ENCODE results near the gene LAG3. TPM values are rescaled to one million over a fixed set of nuclear protein-coding genes. Genes with fewer than 3 reads are reported as not detected.
"Not testable (repeated sequence)": the region's sequence is repeated elsewhere in the genome, so short reads cannot be mapped to it uniquely, and the experiment has no call there.

LAG3 gene
- total RNA-seq, 1 donor from 2014 or later, result 7.3 TPM

- no peak for DNase-seq
- no peaks in the 10 kb centered on the region for H3K36me3 Mint-ChIP-seq (ENCODE audit: unreplicated experiment)
- H3K9me3 Mint-ChIP-seq (ENCODE audit: unreplicated experiment), result peaks cover 6% of the 10 kb centered on the region
- H3K4me1 Mint-ChIP-seq (ENCODE audit: low read depth, unreplicated experiment), result peaks cover 7% of the 10 kb centered on the region
- no peak overlapping the region for H3K4me3 Mint-ChIP-seq (ENCODE audit: unreplicated experiment)
- H3K27me3 Mint-ChIP-seq (ENCODE audit: unreplicated experiment), result no peaks in the 10 kb centered on the region
- no peak for TF ChIP-seq CTCF (IDR thresholded peaks at IDR 0.05; ENCODE audit: partially characterized antibody, unreplicated experiment)
- no peak overlapping the region for H3K27ac Mint-ChIP-seq (ENCODE audit: unreplicated experiment)
Observed at GRCh38 chr12:6729186-6729585, 43.1 kb upstream of the LAG3 start.

DNA sequence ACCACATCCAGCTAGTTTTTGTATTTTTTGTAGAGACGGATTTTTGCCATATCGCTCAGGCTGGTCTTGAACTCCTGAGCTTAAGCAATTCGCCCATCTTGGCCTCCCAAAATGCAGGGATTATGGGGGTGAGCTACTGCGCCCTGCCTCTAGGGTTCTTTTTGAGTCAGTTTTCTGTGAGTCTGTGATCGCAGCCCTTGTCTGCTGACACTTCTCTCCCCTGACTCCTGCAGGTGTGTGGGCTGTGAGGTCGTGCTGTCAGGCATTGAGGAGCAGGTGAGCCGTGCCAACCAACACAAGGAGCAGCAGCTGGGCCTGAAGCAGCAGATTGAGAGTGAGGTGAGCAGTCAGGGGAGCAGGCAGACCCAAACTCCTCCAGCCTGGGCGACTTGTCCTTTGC, 42.2 kb upstream of the LAG3 start:
- peaks cover 7% of the 10 kb centered on the region for H3K4me1 Mint-ChIP-seq (ENCODE audit: low read depth, unreplicated experiment)
- no peak for DNase-seq
- H3K9me3 Mint-ChIP-seq (ENCODE audit: unreplicated experiment), result peaks cover 5% of the 10 kb centered on the region
- peak overlapping the region; percentile 56 for H3K27ac Mint-ChIP-seq (ENCODE audit: unreplicated experiment)
- H3K4me3 Mint-ChIP-seq (ENCODE audit: unreplicated experiment), result peak overlapping the region; percentile 42
- no peaks in the 10 kb centered on the region for H3K27me3 Mint-ChIP-seq (ENCODE audit: unreplicated experiment)
- no peaks in the 10 kb centered on the region for H3K36me3 Mint-ChIP-seq (ENCODE audit: unreplicated experiment)
- TF ChIP-seq CTCF (IDR thresholded peaks at IDR 0.05; ENCODE audit: partially characterized antibody, unreplicated experiment), result no peak

- H3K27ac Mint-ChIP-seq (ENCODE audit: unreplicated experiment), result no peak overlapping the region
- no peak overlapping the region for H3K4me3 Mint-ChIP-seq (ENCODE audit: unreplicated experiment)
- no peak for DNase-seq
- no peaks in the 10 kb centered on the region for H3K36me3 Mint-ChIP-seq (ENCODE audit: unreplicated experiment)
- peaks cover 3% of the 10 kb centered on the region for H3K9me3 Mint-ChIP-seq (ENCODE audit: unreplicated experiment)
- peaks cover 11% of the 10 kb centered on the region for H3K4me1 Mint-ChIP-seq (ENCODE audit: low read depth, unreplicated experiment)
- no peaks in the 10 kb centered on the region for H3K27me3 Mint-ChIP-seq (ENCODE audit: unreplicated experiment)
- TF ChIP-seq CTCF (IDR thresholded peaks at IDR 0.05; ENCODE audit: partially characterized antibody, unreplicated experiment), result no peak
Observed at GRCh38 chr12:6734506-6735387, 37.6 kb upstream of the LAG3 start.

DNA sequence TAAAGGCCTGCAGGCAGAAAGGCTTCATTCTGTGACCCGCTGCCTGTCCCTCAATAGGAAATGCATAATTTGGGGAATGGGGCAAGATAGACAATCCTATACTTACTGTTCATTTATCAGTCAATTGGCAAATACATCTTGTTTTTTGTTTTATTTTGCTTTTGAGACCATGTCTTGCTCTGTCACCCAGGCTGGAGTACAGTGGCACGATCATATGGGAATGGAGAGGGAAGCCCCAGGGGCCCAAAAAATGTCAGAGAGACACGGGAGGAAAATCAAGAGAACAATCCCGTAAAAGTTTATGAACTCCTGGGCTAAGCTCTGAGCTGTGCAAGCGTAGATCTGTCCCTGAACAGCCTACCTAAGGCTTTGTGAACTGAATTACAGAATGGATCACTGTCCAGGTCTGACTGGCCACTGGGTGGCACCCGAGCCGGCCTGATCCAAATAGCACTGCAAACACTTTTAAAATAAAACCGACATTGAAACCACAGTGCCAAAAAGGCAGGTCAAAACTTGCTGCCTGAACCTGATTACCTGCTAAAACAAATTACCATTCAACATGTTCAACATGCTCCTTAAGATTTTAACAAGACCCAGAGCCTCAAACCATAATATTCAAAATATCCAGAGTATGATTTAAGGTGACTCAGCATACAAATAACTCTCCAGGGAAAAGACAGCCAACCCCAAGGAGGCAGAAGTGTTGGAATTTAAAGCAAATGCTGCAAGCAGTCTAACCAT, 36.7 kb upstream of the LAG3 start:
- peaks cover 9% of the 10 kb centered on the region for H3K4me1 Mint-ChIP-seq (ENCODE audit: low read depth, unreplicated experiment)
- DNase-seq, result peak; percentile 54
- no peak overlapping the region for H3K4me3 Mint-ChIP-seq (ENCODE audit: unreplicated experiment)
- no peak overlapping the region for H3K27ac Mint-ChIP-seq (ENCODE audit: unreplicated experiment)
- H3K27me3 Mint-ChIP-seq (ENCODE audit: unreplicated experiment), result no peaks in the 10 kb centered on the region
- H3K36me3 Mint-ChIP-seq (ENCODE audit: unreplicated experiment), result no peaks in the 10 kb centered on the region
- peaks cover 3% of the 10 kb centered on the region for H3K9me3 Mint-ChIP-seq (ENCODE audit: unreplicated experiment)
- TF ChIP-seq CTCF (IDR thresholded peaks at IDR 0.05; ENCODE audit: partially characterized antibody, unreplicated experiment), result peak; percentile 20

- no peak overlapping the region for H3K4me3 Mint-ChIP-seq (ENCODE audit: unreplicated experiment)
Observed at GRCh38 chr12:6736754-6737153, 35.6 kb upstream of the LAG3 start.

GRCh38 chr12:6742080-6742479, 30.2 kb upstream of the LAG3 start:
- H3K27me3 Mint-ChIP-seq (ENCODE audit: unreplicated experiment); H3K27ac Mint-ChIP-seq (ENCODE audit: unreplicated experiment); H3K36me3 Mint-ChIP-seq (ENCODE audit: unreplicated experiment); H3K4me1 Mint-ChIP-seq (ENCODE audit: low read depth, unreplicated experiment); DNase-seq; H3K4me3 Mint-ChIP-seq (ENCODE audit: unreplicated experiment); H3K9me3 Mint-ChIP-seq (ENCODE audit: unreplicated experiment): not testable (repeated sequence)

More at GRCh38 chr12:6736754-6737153, 35.6 kb upstream of the LAG3 start:
- Mint-ChIP-seq H3K27ac (ENCODE audit: unreplicated experiment) (no peak overlapping the region), H3K27me3 (ENCODE audit: unreplicated experiment) (no peaks in the 10 kb centered on the region), H3K4me1 (ENCODE audit: low read depth, unreplicated experiment) (peaks cover 4% of the 10 kb centered on the region), H3K9me3 (ENCODE audit: unreplicated experiment) (no peaks in the 10 kb centered on the region), H3K36me3 (ENCODE audit: unreplicated experiment) (no peaks in the 10 kb centered on the region)
- TF ChIP-seq CTCF (IDR thresholded peaks at IDR 0.05; ENCODE audit: partially characterized antibody, unreplicated experiment), result no peak
- no peak for DNase-seq

Measured in glutamatergic neuron (in vitro differentiated cells).